ENCODE data around the gene TSPAN33.
A peak's percentile ranks its signal among the peaks of the same experiment; 100 is the strongest.
"Not testable (repeated sequence)": the region's sequence is repeated elsewhere in the genome, so short reads cannot be mapped to it uniquely, and the experiment has no call there.

The TSPAN33 gene

DNA sequence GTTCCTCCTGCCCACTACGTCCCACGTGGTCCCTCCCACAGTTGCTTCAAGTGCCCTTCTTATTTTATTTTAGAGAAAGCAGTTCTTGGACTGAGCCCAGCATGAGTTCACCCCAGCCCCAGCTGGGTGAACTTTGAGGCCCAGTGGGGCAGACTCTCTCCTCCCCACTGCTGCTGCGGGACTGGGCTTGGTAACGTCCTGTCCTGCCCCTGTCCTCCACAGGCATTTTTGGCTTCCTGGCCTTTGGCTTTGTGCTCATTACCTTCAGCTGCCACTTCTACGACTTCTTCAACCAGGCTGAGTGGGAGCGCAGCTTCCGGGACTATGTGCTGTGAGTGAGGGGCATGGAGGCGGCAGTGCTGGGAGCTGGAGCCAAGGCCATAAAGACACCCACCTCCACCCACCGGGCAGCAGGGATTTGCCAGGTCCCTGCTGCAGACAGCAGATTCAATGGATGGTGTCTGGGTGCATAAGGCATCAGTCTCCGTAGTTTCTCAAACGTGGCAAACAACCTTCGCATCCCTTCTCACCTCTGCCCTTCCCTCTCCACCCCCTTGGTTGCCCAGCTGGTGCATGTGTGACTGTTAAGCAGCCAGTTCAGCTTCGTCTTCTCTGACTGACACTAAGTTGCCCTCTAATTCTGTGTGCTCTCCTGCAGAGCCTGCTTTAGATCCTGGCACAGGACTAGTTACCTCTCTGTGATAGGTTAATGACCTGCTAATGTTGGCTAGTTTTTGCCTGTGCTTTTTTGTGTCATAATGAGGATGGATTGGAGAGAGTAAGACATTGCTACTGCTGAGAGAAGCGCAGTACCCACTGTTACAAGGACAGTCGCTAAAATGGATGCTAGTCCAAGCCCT, 64.8 kb downstream of the TSPAN33 start:
- no peak for DNase-seq

- DNase-seq = peak; percentile 92
Observed at GRCh38 chr7:129210256-129210988, 65.9 kb downstream of the TSPAN33 start.

DNA sequence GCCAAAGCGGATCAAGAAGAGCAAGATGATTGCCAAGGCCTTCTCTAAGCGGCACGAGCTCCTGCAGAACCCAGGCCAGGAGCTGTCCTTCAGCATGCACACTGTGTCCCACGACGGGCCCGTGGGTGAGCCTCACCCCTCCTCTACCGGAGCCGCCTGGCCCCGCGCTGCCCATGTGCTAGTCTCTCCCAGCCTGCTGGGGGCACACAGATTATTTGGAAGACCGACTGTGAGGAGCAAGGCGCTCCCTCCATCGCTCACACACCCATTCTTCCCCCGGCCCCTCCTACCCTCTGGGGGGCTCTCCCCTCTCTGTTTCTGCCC, 66.4 kb downstream of the TSPAN33 start:
- no peak for DNase-seq

DNA sequence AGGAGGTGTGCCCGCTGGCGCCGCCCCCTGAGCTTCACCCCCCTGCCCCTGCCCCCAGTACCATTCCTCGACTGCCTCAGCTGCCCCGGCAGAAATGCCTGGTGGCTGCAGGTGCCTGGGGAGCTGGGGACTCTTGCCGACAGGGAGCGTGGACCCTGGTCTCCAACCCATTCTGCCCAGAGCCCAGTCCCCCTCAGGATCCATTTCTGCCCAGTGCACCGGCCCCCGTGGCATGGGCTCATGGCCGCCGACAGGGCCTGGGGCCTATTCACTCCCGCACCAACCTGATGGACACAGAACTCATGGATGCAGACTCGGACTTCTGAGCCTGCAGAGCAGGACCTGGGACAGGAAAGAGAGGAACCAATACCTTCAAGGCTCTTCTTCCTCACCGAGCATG, 67.6 kb downstream of the TSPAN33 start:
- DNase-seq = no peak

DNA sequence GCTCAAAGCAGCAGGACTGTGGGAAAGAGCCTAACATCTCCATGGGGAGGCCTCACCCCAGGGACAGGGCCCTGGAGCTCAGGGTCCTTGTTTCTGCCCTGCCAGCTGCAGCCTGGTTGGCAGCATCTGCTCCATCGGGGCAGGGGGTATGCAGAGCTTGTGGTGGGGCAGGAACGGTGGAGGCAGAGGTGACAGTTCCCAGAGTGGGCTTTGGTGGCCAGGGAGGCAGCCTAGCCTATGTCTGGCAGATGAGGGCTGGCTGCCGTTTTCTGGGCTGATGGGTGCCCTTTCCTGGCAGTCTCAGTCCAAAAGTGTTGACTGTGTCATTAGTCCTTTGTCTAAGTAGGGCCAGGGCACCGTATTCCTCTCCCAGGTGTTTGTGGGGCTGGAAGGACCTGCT, 68.1 kb downstream of the TSPAN33 start:
- DNase-seq = no peak

- no peak for DNase-seq
Observed at GRCh38 chr7:129213828-129214227, 69.3 kb downstream of the TSPAN33 start.

DNA sequence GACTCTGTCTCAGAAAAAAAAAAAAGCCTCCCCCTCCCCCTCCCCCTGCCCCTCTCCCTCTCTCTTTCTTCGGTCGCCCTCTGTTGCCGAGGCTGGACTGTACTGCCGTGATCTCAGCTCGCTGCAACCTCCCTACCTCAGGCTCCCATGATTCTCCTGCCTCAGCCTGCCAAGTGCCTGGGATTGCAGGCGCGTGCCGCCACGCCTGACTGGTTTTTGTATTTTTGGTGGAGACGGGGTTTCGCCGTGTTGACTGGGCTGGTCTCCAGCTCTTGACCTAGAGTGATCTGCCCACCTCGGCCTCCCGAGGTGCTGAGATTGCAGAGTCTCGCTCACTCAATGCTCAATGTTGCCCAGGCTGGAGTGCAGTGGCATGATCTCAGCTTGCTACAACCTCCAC, 71.2 kb downstream of the TSPAN33 start:
- DNase-seq = not testable (repeated sequence)

DNA sequence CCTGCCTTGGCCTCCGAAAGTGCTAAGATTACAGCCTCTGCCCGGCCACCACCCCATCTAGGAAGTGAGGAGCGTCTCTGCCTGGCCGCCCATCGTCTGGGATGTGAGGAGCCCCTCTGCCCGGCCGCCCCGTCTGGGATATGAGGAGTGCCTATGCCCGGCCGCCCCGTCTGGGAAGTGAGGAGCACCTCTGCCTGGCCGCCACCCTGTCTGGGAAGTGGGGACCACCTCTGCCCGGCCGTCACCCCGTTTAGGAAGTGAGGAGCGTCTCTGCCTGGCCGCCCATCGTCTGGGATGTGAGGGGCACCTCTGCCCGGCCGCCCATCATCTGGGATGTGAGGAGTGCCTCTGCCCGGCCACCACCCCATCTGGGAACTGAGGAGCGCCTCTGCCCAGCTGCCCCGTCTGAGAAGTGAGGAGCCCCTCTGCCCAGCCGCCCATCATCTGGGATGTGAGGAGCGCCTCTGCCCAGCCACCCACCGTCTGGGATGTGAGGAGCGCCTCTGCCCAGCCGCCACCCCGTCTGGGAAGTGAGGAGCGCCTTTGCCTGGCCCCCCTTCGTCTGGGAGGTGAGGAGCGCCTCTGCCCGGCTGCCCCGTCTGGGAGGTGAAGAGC, 71.7 kb downstream of the TSPAN33 start:
- DNase-seq = peak; percentile 26

- not testable (repeated sequence) for DNase-seq
Observed at GRCh38 chr7:129216821-129217416, 72.4 kb downstream of the TSPAN33 start.

GRCh38 chr7:129218514-129219062, 74.1 kb downstream of the TSPAN33 start:
- peak; percentile 86 for DNase-seq

- not testable (repeated sequence) for DNase-seq
Observed at GRCh38 chr7:129219166-129219565, 74.7 kb downstream of the TSPAN33 start.

All from activated CD8-positive, alpha-beta memory T cell treated with anti-CD3 and anti-CD28 coated beads, Interleukin-2, amount 50 U/mL, for 48 hours (primary cell).